SK-N-SH (cell line): Measurements from ENCODE around the gene EDRF1. TPM values are rescaled to one million over a fixed set of nuclear protein-coding genes. Genes with fewer than 3 reads are reported as not detected.

ENCODE experiments used
- CTCF ChIA-PET: fragments of 300-600, 350-600 bp; formaldehyde crosslinking; extraction: SDS; loops from one replicate; lab custom pipeline; 2021; lab: Yijun Ruan, JAX
- POLR2A ChIA-PET: fragments of 350-600 bp; sonication (Branson Sonifier 250); formaldehyde crosslinking; extraction: SDS; loops from one replicate; lab custom pipeline; 2020; ENCODE audit warnings: antibody characterized with exemption, inconsistent platforms; lab: Yijun Ruan, JAX
- DNase-seq: peaks from one replicate; pipeline ENCODE4 v3.0.0; 2012
- H2AFZ ChIP-seq: fragments of 200-600 bp; sonication (generic); 2 replicates; pipeline ENCODE4 v1.8.1; 2016; ENCODE audit warnings: antibody characterized with exemption, mild to moderate bottlenecking, low read depth
- H3F3A ChIP-seq: fragments of 200-600 bp; sonication (generic); replicated peaks from 2 replicates; pipeline ENCODE3; 2016; ENCODE audit warnings: antibody characterized with exemption, mild to moderate bottlenecking; ENCODE audit not compliant: insufficient read depth
- H3K27ac ChIP-seq, 2 experiments: fragments of 200-500 bp in 1 of 2; fragments of 200-600 bp in 1 of 2; sonication (Bioruptor generic) in 1 of 2; sonication (generic), shearing (Covaris generic) in 1 of 2; 2 replicates each; pipeline versions ENCODE4 v1.5.1 to v1.6.1; 2014 to 2016; ENCODE audit warnings: low read depth in 2 of 2, inconsistent platforms in 1 of 2, low read length in 1 of 2, mild to moderate bottlenecking in 1 of 2, mixed read lengths in 1 of 2
- H3K27me3 ChIP-seq: fragments of 200-600 bp; sonication (generic), shearing (Covaris generic); 2 replicates; pipeline ENCODE4 v1.6.1; 2016; ENCODE audit warnings: mixed run types; ENCODE audit not compliant: insufficient read depth
- H3K36me3 ChIP-seq, 2 experiments: fragments of 200-500 bp in 1 of 2; fragments of 200-600 bp in 1 of 2; sonication (Bioruptor generic) in 1 of 2; sonication (generic) in 1 of 2; replicated peaks in 1 of 2; 2 replicates each; pipeline versions ENCODE3 to v1.5.1; 2014 to 2016; ENCODE audit warnings: low read length in 1 of 2, mild to moderate bottlenecking in 1 of 2; ENCODE audit not compliant: insufficient read depth in 2 of 2, control insufficient read depth in 1 of 2
- H3K4me1 ChIP-seq, 2 experiments: fragments of 200-500 bp in 1 of 2; fragments of 200-600 bp in 1 of 2; sonication (Bioruptor generic) in 1 of 2; sonication (generic), shearing (Covaris generic) in 1 of 2; 2 replicates each; pipeline versions ENCODE4 v1.5.1 to v1.6.1; 2014 to 2016; ENCODE audit warnings: low read depth in 1 of 2, low read length in 1 of 2, mixed run types in 1 of 2; ENCODE audit not compliant: insufficient read depth in 2 of 2, control insufficient read depth in 1 of 2
- H3K4me2 ChIP-seq: fragments of 200-600 bp; sonication (generic), shearing (Covaris generic); 2 replicates; pipeline ENCODE4 v1.6.1; 2017; ENCODE audit warnings: mixed run types
- H3K4me3 ChIP-seq, 2 experiments: fragments of 200-500 bp in 1 of 2; fragments of 200-600 bp in 1 of 2; sonication (Bioruptor generic) in 1 of 2; sonication (generic), shearing (Covaris generic) in 1 of 2; 2 replicates each; pipeline versions ENCODE4 v1.5.1 to v1.8.1; 2014 to 2016; ENCODE audit warnings: low read depth in 2 of 2, inconsistent platforms in 1 of 2, low read length in 1 of 2, mild to moderate bottlenecking in 1 of 2, mixed read lengths in 1 of 2, moderate library complexity in 1 of 2
- H3K79me2 ChIP-seq: fragments of 200-600 bp; sonication (generic); 2 replicates; pipeline ENCODE4 v1.8.1; 2017; ENCODE audit warnings: mild to moderate bottlenecking; ENCODE audit not compliant: insufficient read depth
- H3K9ac ChIP-seq: fragments of 200-600 bp; sonication (generic); 2 replicates; pipeline ENCODE4 v1.6.1; 2017; ENCODE audit warnings: mixed run types
- H3K9me2 ChIP-seq: fragments of 200-600 bp; sonication (generic); 2 replicates; pipeline ENCODE4 v1.6.1; 2017; ENCODE audit warnings: mixed run types
- H3K9me3 ChIP-seq: fragments of 200-600 bp; sonication (generic); 2 replicates; pipeline ENCODE4 v1.6.1; 2017; ENCODE audit warnings: mixed run types, mild to moderate bottlenecking, moderate library complexity
- H4K20me1 ChIP-seq: fragments of 200-600 bp; sonication (generic); 2 replicates; pipeline ENCODE4 v1.6.1; 2017; ENCODE audit warnings: mild to moderate bottlenecking, mixed run types; ENCODE audit not compliant: insufficient read depth
- FOSL2 ChIP-seq: IDR thresholded peaks from 2 replicates; pipeline ENCODE4 v1.4.0; 2012; ENCODE audit warnings: low read depth, mild to moderate bottlenecking, moderate library complexity, borderline replicate concordance
- FOXM1 ChIP-seq: IDR thresholded peaks from 2 replicates; pipeline ENCODE4 v1.4.0; 2012; ENCODE audit warnings: low read depth, mild to moderate bottlenecking
- GATA2 ChIP-seq: sonication (generic); formaldehyde crosslinking; IDR thresholded peaks from 2 replicates; pipeline ENCODE4 v1.5.0; 2020; ENCODE audit warnings: mild to moderate bottlenecking, missing genetic modification reagents
- JUND ChIP-seq: IDR thresholded peaks from 2 replicates; pipeline ENCODE4 v1.4.0; 2012
- MEF2A ChIP-seq: IDR thresholded peaks from 2 replicates; pipeline ENCODE4 v1.4.0; 2012; ENCODE audit warnings: low read depth, borderline replicate concordance
- MXI1 ChIP-seq: IDR thresholded peaks from 2 replicates; pipeline ENCODE4 v1.6.1; 2012; ENCODE audit warnings: mild to moderate bottlenecking, low read depth, low read length, improper control_type of control experiment
- RAD21 ChIP-seq: IDR thresholded peaks from 2 replicates; pipeline ENCODE4 v1.6.1; 2012; ENCODE audit warnings: mild to moderate bottlenecking, low read length
- RXRA ChIP-seq: IDR thresholded peaks from 2 replicates; pipeline ENCODE4 v1.4.0; 2012; ENCODE audit warnings: low read depth, mild to moderate bottlenecking, borderline replicate concordance
- SIN3A ChIP-seq: IDR thresholded peaks from 2 replicates; pipeline ENCODE4 v1.6.1; 2012; ENCODE audit warnings: low read depth, mild to moderate bottlenecking, low read length, moderate library complexity, borderline replicate concordance
- TAF1 ChIP-seq: IDR thresholded peaks from 2 replicates; pipeline ENCODE4 v1.6.1; 2012; ENCODE audit warnings: low read depth, mild to moderate bottlenecking, low read length, moderate library complexity, borderline replicate concordance
- TCF12 ChIP-seq: IDR thresholded peaks from 2 replicates; pipeline ENCODE4 v1.4.0; 2012
- TEAD4 ChIP-seq: IDR thresholded peaks from 2 replicates; pipeline ENCODE4 v1.4.0; 2012; ENCODE audit warnings: mild to moderate bottlenecking, borderline replicate concordance; ENCODE audit not compliant: insufficient read depth
- YY1 ChIP-seq: IDR thresholded peaks from 2 replicates; pipeline ENCODE4 v1.4.0; 2012; ENCODE audit warnings: low read depth, mild to moderate bottlenecking
- WGBS: methylation state at CpG from one replicate; pipeline ENCODE4 v1.1.6; 2017; ENCODE audit warnings: low lambda C conversion rate; 5-methylcytosine and 5-hydroxymethylcytosine counted together
- polyA plus RNA-seq, 3 experiments: library from polyadenylated mRNA; depleted of rRNA; stranded (reverse); fragments of >200 nt; gene quantifications; 2 replicates each; pipeline ENCODE4 v1.2.3, GENCODE V29; 2012
- TF ChIP-seq, protein P1 (sequence below): fragments of 200-600 bp; sonication (generic); IDR thresholded peaks from 2 replicates; pipeline ENCODE4 v1.6.1; 2017; ENCODE audit warnings: antibody characterized with exemption, mild to moderate bottlenecking, moderate library complexity
- TF ChIP-seq, protein P2 (sequence below): IDR thresholded peaks from 2 replicates; pipeline ENCODE4; 2012
- TF ChIP-seq, protein P3 (sequence below): fragments of 150-350 bp; IDR thresholded peaks from 2 replicates; pipeline ENCODE4 v1.6.1; 2017; ENCODE audit warnings: antibody characterized with exemption, low read length, low read depth, borderline replicate concordance

Gene EDRF1
- polyA plus RNA-seq, 1 of the 3 experiments (the other 2 are of a cell fraction), result 19.2 TPM

DNA sequence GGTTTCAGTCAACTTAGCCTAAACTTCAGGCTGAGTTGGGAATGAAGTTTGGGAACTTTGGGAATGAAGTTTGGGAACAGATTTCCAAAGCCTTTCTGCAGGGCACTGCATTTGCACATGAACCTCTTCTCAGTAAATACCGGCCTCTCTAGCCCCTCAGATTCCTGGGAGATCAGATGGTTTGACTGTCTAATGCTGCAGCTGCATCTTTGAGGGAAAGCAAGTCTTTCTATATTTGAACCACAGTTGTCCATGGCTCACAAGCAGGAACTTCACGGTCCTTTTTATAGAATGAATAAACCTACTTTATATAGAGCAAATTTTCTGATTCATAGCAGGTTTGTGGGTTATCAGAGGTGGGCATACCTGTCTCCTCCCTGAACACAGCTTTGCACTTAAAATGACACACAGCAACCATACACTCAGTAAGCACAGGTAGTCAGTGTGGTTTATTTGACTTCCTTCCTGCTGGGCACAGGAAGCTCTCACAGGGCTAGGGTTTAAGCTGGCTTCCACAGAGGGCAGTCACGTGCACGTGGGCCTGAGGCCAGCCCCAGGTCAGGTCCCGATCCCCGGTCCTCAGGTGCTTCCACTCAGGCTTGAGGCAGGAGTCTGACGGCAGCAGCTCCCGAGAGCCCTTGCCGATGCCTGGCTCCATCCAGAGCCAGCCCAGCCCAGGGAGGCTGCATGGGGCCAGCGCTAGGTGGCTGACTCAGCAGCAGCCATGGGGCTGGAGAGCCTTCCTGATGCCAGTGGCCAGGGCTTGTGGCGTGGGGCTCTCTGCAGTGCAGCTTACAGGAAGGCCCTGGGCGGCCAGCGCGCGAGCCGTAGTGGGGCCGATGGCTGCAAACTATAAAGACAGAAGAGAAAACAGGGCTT is 68.9 kb downstream of the EDRF1 start:
- H3F3A ChIP-seq, result no peaks in the 10 kb centered on the region
- no peaks in the 10 kb centered on the region for H3K27me3 ChIP-seq
- no peaks in the 10 kb centered on the region for H3K9me3 ChIP-seq
- H2AFZ ChIP-seq, result no peak overlapping the region
- no peak for DNase-seq
- no peak for TF ChIP-seq YY1
- TF ChIP-seq GATA2, result no peak
- no peak for TF ChIP-seq RAD21
- no peak for TF ChIP-seq FOXM1
- no peak for TF ChIP-seq MXI1
- TF ChIP-seq, protein P1, sequence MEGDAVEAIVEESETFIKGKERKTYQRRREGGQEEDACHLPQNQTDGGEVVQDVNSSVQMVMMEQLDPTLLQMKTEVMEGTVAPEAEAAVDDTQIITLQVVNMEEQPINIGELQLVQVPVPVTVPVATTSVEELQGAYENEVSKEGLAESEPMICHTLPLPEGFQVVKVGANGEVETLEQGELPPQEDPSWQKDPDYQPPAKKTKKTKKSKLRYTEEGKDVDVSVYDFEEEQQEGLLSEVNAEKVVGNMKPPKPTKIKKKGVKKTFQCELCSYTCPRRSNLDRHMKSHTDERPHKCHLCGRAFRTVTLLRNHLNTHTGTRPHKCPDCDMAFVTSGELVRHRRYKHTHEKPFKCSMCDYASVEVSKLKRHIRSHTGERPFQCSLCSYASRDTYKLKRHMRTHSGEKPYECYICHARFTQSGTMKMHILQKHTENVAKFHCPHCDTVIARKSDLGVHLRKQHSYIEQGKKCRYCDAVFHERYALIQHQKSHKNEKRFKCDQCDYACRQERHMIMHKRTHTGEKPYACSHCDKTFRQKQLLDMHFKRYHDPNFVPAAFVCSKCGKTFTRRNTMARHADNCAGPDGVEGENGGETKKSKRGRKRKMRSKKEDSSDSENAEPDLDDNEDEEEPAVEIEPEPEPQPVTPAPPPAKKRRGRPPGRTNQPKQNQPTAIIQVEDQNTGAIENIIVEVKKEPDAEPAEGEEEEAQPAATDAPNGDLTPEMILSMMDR, result no peak
- TF ChIP-seq, protein P2, sequence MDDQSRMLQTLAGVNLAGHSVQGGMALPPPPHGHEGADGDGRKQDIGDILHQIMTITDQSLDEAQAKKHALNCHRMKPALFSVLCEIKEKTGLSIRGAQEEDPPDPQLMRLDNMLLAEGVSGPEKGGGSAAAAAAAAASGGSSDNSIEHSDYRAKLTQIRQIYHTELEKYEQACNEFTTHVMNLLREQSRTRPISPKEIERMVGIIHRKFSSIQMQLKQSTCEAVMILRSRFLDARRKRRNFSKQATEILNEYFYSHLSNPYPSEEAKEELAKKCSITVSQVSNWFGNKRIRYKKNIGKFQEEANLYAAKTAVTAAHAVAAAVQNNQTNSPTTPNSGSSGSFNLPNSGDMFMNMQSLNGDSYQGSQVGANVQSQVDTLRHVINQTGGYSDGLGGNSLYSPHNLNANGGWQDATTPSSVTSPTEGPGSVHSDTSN, result no peak
- no peak for TF ChIP-seq RXRA
- no peak for TF ChIP-seq TCF12
- no peak for TF ChIP-seq TAF1
- no peak for TF ChIP-seq MEF2A
- TF ChIP-seq, protein P3, sequence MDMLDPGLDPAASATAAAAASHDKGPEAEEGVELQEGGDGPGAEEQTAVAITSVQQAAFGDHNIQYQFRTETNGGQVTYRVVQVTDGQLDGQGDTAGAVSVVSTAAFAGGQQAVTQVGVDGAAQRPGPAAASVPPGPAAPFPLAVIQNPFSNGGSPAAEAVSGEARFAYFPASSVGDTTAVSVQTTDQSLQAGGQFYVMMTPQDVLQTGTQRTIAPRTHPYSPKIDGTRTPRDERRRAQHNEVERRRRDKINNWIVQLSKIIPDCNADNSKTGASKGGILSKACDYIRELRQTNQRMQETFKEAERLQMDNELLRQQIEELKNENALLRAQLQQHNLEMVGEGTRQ, result no peak
- TF ChIP-seq SIN3A, result no peak
- TF ChIP-seq FOSL2, result no peak
- TF ChIP-seq JUND, result no peak
- no peak for TF ChIP-seq TEAD4
- H3K9ac ChIP-seq, result no peak overlapping the region
- POLR2A ChIA-PET, result no interaction called here
- no peaks in the 10 kb centered on the region for H3K4me1 ChIP-seq
- no peaks in the 10 kb centered on the region for H3K79me2 ChIP-seq
- CTCF ChIA-PET, result no interaction called here
- H3K27ac ChIP-seq, result no peak overlapping the region
- no peak overlapping the region for H3K4me2 ChIP-seq
- 99% methylated on average over 14 of the region's 17 CpGs for WGBS
- H3K36me3 ChIP-seq, result peaks cover 10 to 26% of the 10 kb centered on the region in 2 experiments
- no peaks in the 10 kb centered on the region for H4K20me1 ChIP-seq
- no peaks in the 10 kb centered on the region for H3K9me2 ChIP-seq
- H3K4me3 ChIP-seq, result no peak overlapping the region
